OCI-LY7 (cell line): ENCODE results near the gene NOTCH3. TPM values are rescaled to one million over a fixed set of nuclear protein-coding genes. Genes with fewer than 3 reads are reported as not detected.

Source experiments
- BruUV-seq: library from RNA; stranded (reverse); fragments of 400-500 nt; replicated peaks from 2 replicates; lab custom pipeline; 2021; lab: Mats Ljungman, UMichigan
- CTCF ChIA-PET: fragments of 300-600 bp; sonication (Branson Sonifier 250); formaldehyde crosslinking; loops from one replicate; lab custom pipeline; 2022; ENCODE audit warnings: antibody characterized with exemption; ENCODE audit not compliant: unreplicated experiment; lab: Charles Lee
- POLR2A ChIA-PET: fragments of 300-600 bp; sonication (Branson Sonifier 250); formaldehyde crosslinking; loops from one replicate; lab custom pipeline; 2022; ENCODE audit warnings: antibody characterized with exemption; lab: Charles Lee
- DNase-seq: peaks from one replicate; pipeline ENCODE4 v3.0.0-alpha.2; 2015; ENCODE audit warnings: low spot score
- H2AFZ ChIP-seq: fragments of 200-600 bp; sonication (generic), shearing (Covaris generic); 2 replicates; pipeline ENCODE4 v1.6.1; 2014; ENCODE audit warnings: mild to moderate bottlenecking, antibody characterized with exemption, low read length, moderate library complexity
- H3K27ac ChIP-seq: fragments of 200-600 bp; sonication (generic); 2 replicates; pipeline ENCODE4 v1.5.1; 2014; ENCODE audit warnings: mixed run types, low read depth, mild to moderate bottlenecking, moderate library complexity, low read length, inconsistent platforms; ENCODE audit not compliant: poor library complexity, severe bottlenecking
- H3K36me3 ChIP-seq: fragments of 200-600 bp; sonication (generic); 2 replicates; pipeline ENCODE4 v1.6.1; 2014; ENCODE audit warnings: mild to moderate bottlenecking, antibody characterized with exemption, low read length, moderate library complexity, mixed read lengths; ENCODE audit not compliant: insufficient read depth
- H3K4me1 ChIP-seq: fragments of 200-600 bp; sonication (generic); 2 replicates; pipeline ENCODE4 v1.5.1; 2014; ENCODE audit warnings: mild to moderate bottlenecking, low read length; ENCODE audit not compliant: insufficient read depth, poor library complexity, severe bottlenecking
- H3K4me2 ChIP-seq: fragments of 200-600 bp; sonication (generic); 2 replicates; pipeline ENCODE4 v1.6.1; 2014; ENCODE audit warnings: mild to moderate bottlenecking, low read length
- H3K4me3 ChIP-seq: fragments of 200-600 bp; sonication (generic); 2 replicates; pipeline ENCODE4 v1.5.1; 2014; ENCODE audit warnings: mild to moderate bottlenecking, low read depth, low read length; ENCODE audit not compliant: poor library complexity, severe bottlenecking
- H3K79me2 ChIP-seq: fragments of 200-600 bp; sonication (generic); 2 replicates; pipeline ENCODE4 v1.6.1; 2016; ENCODE audit warnings: low read depth, mild to moderate bottlenecking, low read length, moderate library complexity, mixed read lengths; ENCODE audit not compliant: insufficient read depth
- H3K9me2 ChIP-seq: fragments of 200-600 bp; sonication (generic); 2 replicates; pipeline ENCODE4 v1.6.1; 2016; ENCODE audit warnings: mild to moderate bottlenecking, low read length, mixed read lengths; ENCODE audit not compliant: insufficient read depth
- H3K9me3 ChIP-seq: fragments of 200-600 bp; sonication (generic); 2 replicates; pipeline ENCODE4 v1.6.1; 2014; ENCODE audit warnings: mild to moderate bottlenecking, mixed run types, low read length, mixed read lengths
- H4K20me1 ChIP-seq: fragments of 200-600 bp; sonication (generic); 2 replicates; pipeline ENCODE4 v1.6.1; 2014; ENCODE audit warnings: mild to moderate bottlenecking, antibody characterized with exemption, low read length, moderate library complexity, mixed read lengths; ENCODE audit not compliant: insufficient read depth
- CTCF ChIP-seq: fragments of 200-600 bp; sonication (generic); conservative IDR thresholded peaks from 2 replicates; pipeline ENCODE4 v1.5.1; 2014; ENCODE audit warnings: mild to moderate bottlenecking, antibody characterized with exemption, low read length, moderate library complexity, mixed read lengths
- EZH2phosphoT487 ChIP-seq: fragments of 200-600 bp; sonication (generic); IDR thresholded peaks from 2 replicates; pipeline ENCODE4 v1.6.1; 2018; ENCODE audit warnings: low read depth, borderline replicate concordance, mild to moderate bottlenecking, mixed run types, antibody characterized with exemption, low read length, moderate library complexity, mixed read lengths
- intact Hi-C: fragments of 100-400 bp; cut with micrococcal nuclease; formaldehyde crosslinking; loops from one replicate; pipeline ENCODE4 v1.10.0; 2022; ENCODE audit not compliant: unreplicated experiment
- total RNA-seq, 2 experiments: library from RNA; depleted of rRNA in 1 of 2; stranded (reverse); fragments of >200 nt in 1 of 2; shearing (Covaris generic) in 1 of 2; gene quantifications; 2 replicates each; pipeline ENCODE4 v1.2.3, GENCODE V29; 2014 to 2022

Gene NOTCH3
- total RNA-seq, 2 experiments from 2014 or later: 0.25 TPM; not detected in 1

- intact Hi-C loops: loop anchor here (5.0 kb wide), 1 partner anchor 72 kb away; no protein-coding TSS in a partner anchor
- H4K20me1 ChIP-seq: no peaks in the 10 kb centered on the region
- TF ChIP-seq EZH2phosphoT487: no peak
- TF ChIP-seq CTCF: no peak
- H3K9me3 ChIP-seq: no peaks in the 10 kb centered on the region
- no peaks in the 10 kb centered on the region for H3K4me1 ChIP-seq
- no peak for DNase-seq
- H3K79me2 ChIP-seq: no peaks in the 10 kb centered on the region
- H3K4me2 ChIP-seq: no peak overlapping the region
- no peak overlapping the region for H3K27ac ChIP-seq
- peaks cover 93% of the 10 kb centered on the region for H3K36me3 ChIP-seq
- no peaks in the 10 kb centered on the region for H3K9me2 ChIP-seq
- ChIA-PET POLR2A (no interaction called here), CTCF (no interaction called here)
- BruUV-seq: no TSS peak
- no peak overlapping the region for H3K4me3 ChIP-seq
- no peak overlapping the region for H2AFZ ChIP-seq
Measured at GRCh38 chr19:15248648-15249527, 48.1 kb upstream of the NOTCH3 start.

DNA sequence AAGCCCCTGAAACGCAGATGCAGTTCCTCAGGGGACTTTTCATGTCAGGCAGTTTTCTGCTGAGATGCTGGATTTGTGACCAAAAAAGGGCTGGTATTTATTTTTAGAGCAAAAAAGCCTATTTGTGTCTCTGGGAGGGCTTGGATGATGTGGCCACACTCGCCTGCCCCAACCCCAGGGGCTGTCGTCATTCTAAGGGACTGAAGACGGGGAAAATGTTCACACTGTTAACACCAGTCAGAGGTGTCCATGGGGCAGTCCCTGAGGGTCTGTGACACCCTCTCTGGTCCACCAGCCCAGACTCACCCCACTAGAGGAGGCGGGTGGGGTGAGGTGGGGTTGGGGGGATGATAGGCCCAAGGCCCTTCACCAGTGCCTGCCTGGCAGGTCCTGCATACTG is 47.3 kb upstream of the NOTCH3 start:
- no peak for DNase-seq
- Histone ChIP-seq H2AFZ (no peak overlapping the region), H3K9me2 (no peaks in the 10 kb centered on the region), H3K36me3 (peaks cover 93% of the 10 kb centered on the region), H3K4me3 (no peak overlapping the region), H3K9me3 (no peaks in the 10 kb centered on the region), H3K79me2 (no peaks in the 10 kb centered on the region), H3K4me1 (no peaks in the 10 kb centered on the region), H3K27ac (no peak overlapping the region), H4K20me1 (no peaks in the 10 kb centered on the region), H3K4me2 (no peak overlapping the region)
- ChIA-PET CTCF (no interaction called here), POLR2A (no interaction called here)
- TSS peak; percentile 15 for BruUV-seq
- intact Hi-C loops: loop anchor here (5.0 kb wide), 1 partner anchor 71 kb away; no protein-coding TSS in a partner anchor
- TF ChIP-seq CTCF (no peak), EZH2phosphoT487 (no peak)
